ENCODE measurements around the gene SLC26A5.
A peak's percentile ranks its signal among the peaks of the same experiment; 100 is the strongest.

The SLC26A5 gene

GRCh38 chr7:103388469-103389140 is 57.4 kb downstream of the SLC26A5 start:
- no peak overlapping the region for H2AFZ ChIP-seq (ENCODE audit: low read depth, low read length)
- no peak overlapping the region for H3K18ac ChIP-seq (ENCODE audit: low read depth in 1 of 2, low read length in 2 of 2)
- no peak overlapping the region for H3K23ac ChIP-seq (ENCODE audit: low read length in 2 of 2)
- no peak overlapping the region for H3K4ac ChIP-seq (ENCODE audit: low read depth in 1 of 2, low read length in 2 of 2)
- no peak overlapping the region for H4K8ac ChIP-seq (ENCODE audit: low read length)
- WGBS, result 85% methylated on average over 3 of the region's 4 CpGs
- H2BK15ac ChIP-seq (ENCODE audit: low read depth, poor library complexity, severe bottlenecking), result no peak overlapping the region
- H3K27ac ChIP-seq (ENCODE audit: low read length, poor library complexity, severe bottlenecking), result no peak overlapping the region
- H3K79me1 ChIP-seq (replicated peaks; ENCODE audit: low read length, poor library complexity, severe bottlenecking), result no peaks in the 10 kb centered on the region
- H3K9me3 ChIP-seq (ENCODE audit: control insufficient read depth, low read length), result no peaks in the 10 kb centered on the region
- no peak overlapping the region for H2AK5ac ChIP-seq (ENCODE audit: low read length, severe bottlenecking)
- no peak overlapping the region for H4K91ac ChIP-seq (ENCODE audit: low read length)
- H3K9ac ChIP-seq (ENCODE audit: low read length), result no peak overlapping the region
- no peak overlapping the region for H2BK120ac ChIP-seq (ENCODE audit: low read depth, low read length)
- DNase-seq, result no peak
- no peaks in the 10 kb centered on the region for H3K36me3 ChIP-seq (ENCODE audit: control insufficient read depth in 1 of 2, insufficient read depth in 2 of 2, low read depth in 1 of 2, low read length in 2 of 2)
- no peaks in the 10 kb centered on the region for H3K4me1 ChIP-seq (ENCODE audit: control insufficient read depth, insufficient read depth, low read depth, low read length)
- H3K27me3 ChIP-seq (ENCODE audit: control insufficient read depth in 1 of 2, insufficient read depth in 1 of 2, low read length in 2 of 2), result peaks cover 0 to 3% of the 10 kb centered on the region in 2 experiments
- no peak overlapping the region for H3K14ac ChIP-seq (ENCODE audit: low read length in 2 of 2)
- no peak overlapping the region for H3K4me2 ChIP-seq (ENCODE audit: low read length, poor library complexity, severe bottlenecking)
- no peak overlapping the region for H2BK5ac ChIP-seq (ENCODE audit: low read depth, low read length, poor library complexity, severe bottlenecking)
- H3K4me3 ChIP-seq (ENCODE audit: insufficient read depth in 1 of 2, low read depth in 1 of 2, low read length in 2 of 2), result no peak overlapping the region
- no peak overlapping the region for H2BK12ac ChIP-seq (ENCODE audit: low read length in 2 of 2)

- Histone ChIP-seq H3K79me1 (replicated peaks; ENCODE audit: low read length, poor library complexity, severe bottlenecking) (no peaks in the 10 kb centered on the region), H2BK120ac (ENCODE audit: low read depth, low read length) (no peak overlapping the region), H2BK12ac (ENCODE audit: low read length in 2 of 2) (no peak overlapping the region), H4K8ac (ENCODE audit: low read length) (no peak overlapping the region), H2BK5ac (ENCODE audit: low read depth, low read length, poor library complexity, severe bottlenecking) (no peak overlapping the region), H3K27me3 (ENCODE audit: control insufficient read depth in 1 of 2, insufficient read depth in 1 of 2, low read length in 2 of 2) (no peaks in the 10 kb centered on the region), H3K4me3 (ENCODE audit: insufficient read depth in 1 of 2, low read depth in 1 of 2, low read length in 2 of 2) (no peak overlapping the region), H3K36me3 (ENCODE audit: control insufficient read depth in 1 of 2, insufficient read depth in 2 of 2, low read depth in 1 of 2, low read length in 2 of 2) (no peaks in the 10 kb centered on the region), H3K14ac (ENCODE audit: low read length in 2 of 2) (no peak overlapping the region), H2BK15ac (ENCODE audit: low read depth, poor library complexity, severe bottlenecking) (no peak overlapping the region), H3K4me1 (ENCODE audit: control insufficient read depth, insufficient read depth, low read depth, low read length) (no peaks in the 10 kb centered on the region), H3K9ac (ENCODE audit: low read length) (no peak overlapping the region), H3K9me3 (ENCODE audit: control insufficient read depth, low read length) (no peaks in the 10 kb centered on the region), H2AK5ac (ENCODE audit: low read length, severe bottlenecking) (no peak overlapping the region), H3K4me2 (ENCODE audit: low read length, poor library complexity, severe bottlenecking) (no peak overlapping the region), H3K27ac (ENCODE audit: low read length, poor library complexity, severe bottlenecking) (no peak overlapping the region), H2AFZ (ENCODE audit: low read depth, low read length) (no peak overlapping the region), H3K23ac (ENCODE audit: low read length in 2 of 2) (no peak overlapping the region), H3K18ac (ENCODE audit: low read depth in 1 of 2, low read length in 2 of 2) (no peak overlapping the region), H3K4ac (ENCODE audit: low read depth in 1 of 2, low read length in 2 of 2) (no peak overlapping the region), H4K91ac (ENCODE audit: low read length) (no peak overlapping the region)
- WGBS, result 89% methylated on average over 1 of the region's 1 CpG
- DNase-seq, result no peak
Measured at GRCh38 chr7:103387242-103387641, 58.8 kb downstream of the SLC26A5 start.

- 96% methylated on average over 3 of the region's 5 CpGs for WGBS
- H3K14ac ChIP-seq (ENCODE audit: low read length in 2 of 2), result no peak overlapping the region
- H4K91ac ChIP-seq (ENCODE audit: low read length), result no peak overlapping the region
Measured at GRCh38 chr7:103382032-103382402, 64.0 kb downstream of the SLC26A5 start.

GRCh38 chr7:103381280-103382031 is 64.6 kb downstream of the SLC26A5 start:
- Histone ChIP-seq H3K23ac (ENCODE audit: low read length in 2 of 2) (no peak overlapping the region), H4K8ac (ENCODE audit: low read length) (no peak overlapping the region), H3K4ac (ENCODE audit: low read depth in 1 of 2, low read length in 2 of 2) (no peak overlapping the region), H3K4me2 (ENCODE audit: low read length, poor library complexity, severe bottlenecking) (no peak overlapping the region), H3K4me3 (ENCODE audit: insufficient read depth in 1 of 2, low read depth in 1 of 2, low read length in 2 of 2) (no peak overlapping the region), H3K27ac (ENCODE audit: low read length, poor library complexity, severe bottlenecking) (no peak overlapping the region), H2AFZ (ENCODE audit: low read depth, low read length) (no peak overlapping the region), H2BK12ac (ENCODE audit: low read length in 2 of 2) (no peak overlapping the region), H3K9ac (ENCODE audit: low read length) (no peak overlapping the region), H3K36me3 (ENCODE audit: control insufficient read depth in 1 of 2, insufficient read depth in 2 of 2, low read depth in 1 of 2, low read length in 2 of 2) (no peaks in the 10 kb centered on the region), H3K4me1 (ENCODE audit: control insufficient read depth, insufficient read depth, low read depth, low read length) (no peaks in the 10 kb centered on the region), H3K79me1 (replicated peaks; ENCODE audit: low read length, poor library complexity, severe bottlenecking) (no peaks in the 10 kb centered on the region), H2AK5ac (ENCODE audit: low read length, severe bottlenecking) (no peak overlapping the region), H3K18ac (ENCODE audit: low read depth in 1 of 2, low read length in 2 of 2) (no peak overlapping the region), H4K91ac (ENCODE audit: low read length) (peak overlapping the region; percentile 18), H2BK120ac (ENCODE audit: low read depth, low read length) (no peak overlapping the region), H3K9me3 (ENCODE audit: control insufficient read depth, low read length) (no peaks in the 10 kb centered on the region), H2BK5ac (ENCODE audit: low read depth, low read length, poor library complexity, severe bottlenecking) (no peak overlapping the region), H3K27me3 (ENCODE audit: control insufficient read depth in 1 of 2, insufficient read depth in 1 of 2, low read length in 2 of 2) (peaks cover 2 to 6% of the 10 kb centered on the region in 2 experiments), H3K14ac (ENCODE audit: low read length in 2 of 2) (no peak overlapping the region), H2BK15ac (ENCODE audit: low read depth, poor library complexity, severe bottlenecking) (no peak overlapping the region)
- WGBS, result 79% methylated on average over 4 of the region's 4 CpGs
- no peak for DNase-seq

More at GRCh38 chr7:103382032-103382402, 64.0 kb downstream of the SLC26A5 start:
- Histone ChIP-seq H3K23ac (ENCODE audit: low read length in 2 of 2) (no peak overlapping the region), H3K4me1 (ENCODE audit: control insufficient read depth, insufficient read depth, low read depth, low read length) (no peaks in the 10 kb centered on the region), H3K27me3 (ENCODE audit: control insufficient read depth in 1 of 2, insufficient read depth in 1 of 2, low read length in 2 of 2) (peaks cover 2 to 6% of the 10 kb centered on the region in 2 experiments), H3K27ac (ENCODE audit: low read length, poor library complexity, severe bottlenecking) (no peak overlapping the region), H2BK5ac (ENCODE audit: low read depth, low read length, poor library complexity, severe bottlenecking) (no peak overlapping the region), H3K79me1 (replicated peaks; ENCODE audit: low read length, poor library complexity, severe bottlenecking) (no peaks in the 10 kb centered on the region), H3K9ac (ENCODE audit: low read length) (no peak overlapping the region), H3K36me3 (ENCODE audit: control insufficient read depth in 1 of 2, insufficient read depth in 2 of 2, low read depth in 1 of 2, low read length in 2 of 2) (no peaks in the 10 kb centered on the region), H4K8ac (ENCODE audit: low read length) (no peak overlapping the region), H2AK5ac (ENCODE audit: low read length, severe bottlenecking) (no peak overlapping the region), H2BK12ac (ENCODE audit: low read length in 2 of 2) (no peak overlapping the region), H3K4ac (ENCODE audit: low read depth in 1 of 2, low read length in 2 of 2) (no peak overlapping the region), H3K18ac (ENCODE audit: low read depth in 1 of 2, low read length in 2 of 2) (no peak overlapping the region), H2BK15ac (ENCODE audit: low read depth, poor library complexity, severe bottlenecking) (no peak overlapping the region), H2BK120ac (ENCODE audit: low read depth, low read length) (no peak overlapping the region), H3K4me2 (ENCODE audit: low read length, poor library complexity, severe bottlenecking) (no peak overlapping the region), H2AFZ (ENCODE audit: low read depth, low read length) (no peak overlapping the region), H3K9me3 (ENCODE audit: control insufficient read depth, low read length) (no peaks in the 10 kb centered on the region), H3K4me3 (ENCODE audit: insufficient read depth in 1 of 2, low read depth in 1 of 2, low read length in 2 of 2) (no peak overlapping the region)
- DNase-seq, result no peak

Measured in mesenchymal stem cell (in vitro differentiated cells and primary cell).